CD4-positive, alpha-beta T cell treated with Interferon gamma for 1 hour (primary cell): ENCODE results near the gene BTF3.
A peak's percentile ranks its signal among the peaks of the same experiment; 100 is the strongest.
"Not testable (repeated sequence)": the region's sequence is repeated elsewhere in the genome, so short reads cannot be mapped to it uniquely, and the experiment has no call there.

ENCODE experiments used
- DNase-seq: peaks from one replicate; pipeline ENCODE4 v3.0.0-alpha.2; 2020

BTF3 gene

DNA sequence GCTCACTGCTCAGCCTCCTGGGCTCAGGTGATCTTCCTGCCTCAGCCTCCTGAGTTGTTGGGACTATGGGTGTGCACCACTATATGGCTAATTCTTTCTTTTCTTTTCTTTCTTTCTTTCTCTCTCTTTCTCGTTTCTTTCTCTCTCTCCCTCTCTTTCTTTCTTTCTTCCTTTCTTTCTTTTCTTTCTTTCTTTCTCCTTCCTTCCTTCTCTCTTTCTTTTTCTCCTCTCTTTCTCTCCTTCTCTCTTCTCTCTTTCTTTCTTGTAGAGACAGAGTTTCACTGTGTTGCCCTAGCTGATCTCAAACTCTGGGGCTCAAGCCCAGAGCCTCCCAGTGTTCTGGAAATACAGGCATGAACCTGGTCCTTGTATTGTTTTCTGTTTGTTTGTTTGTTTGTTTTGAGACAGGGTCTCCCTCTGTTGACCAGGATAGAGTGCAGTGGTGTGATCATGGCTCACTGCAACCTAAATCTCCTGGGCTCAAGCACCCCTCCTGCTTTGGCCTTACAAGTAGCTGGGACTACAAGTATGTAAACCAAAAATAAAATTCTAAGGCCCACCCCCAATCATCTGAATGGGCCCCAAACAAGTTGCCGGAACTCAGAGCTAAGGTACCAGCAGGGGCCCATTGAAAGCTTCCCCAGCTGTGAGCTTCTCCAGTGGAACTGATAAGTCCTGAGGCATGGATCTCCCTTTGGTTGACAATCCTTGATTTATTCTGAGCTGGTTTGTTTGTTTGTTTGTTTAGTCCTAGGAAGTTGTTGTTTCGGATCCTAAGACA, 11.9 kb upstream of the BTF3 start:
- no peak for DNase-seq

DNA sequence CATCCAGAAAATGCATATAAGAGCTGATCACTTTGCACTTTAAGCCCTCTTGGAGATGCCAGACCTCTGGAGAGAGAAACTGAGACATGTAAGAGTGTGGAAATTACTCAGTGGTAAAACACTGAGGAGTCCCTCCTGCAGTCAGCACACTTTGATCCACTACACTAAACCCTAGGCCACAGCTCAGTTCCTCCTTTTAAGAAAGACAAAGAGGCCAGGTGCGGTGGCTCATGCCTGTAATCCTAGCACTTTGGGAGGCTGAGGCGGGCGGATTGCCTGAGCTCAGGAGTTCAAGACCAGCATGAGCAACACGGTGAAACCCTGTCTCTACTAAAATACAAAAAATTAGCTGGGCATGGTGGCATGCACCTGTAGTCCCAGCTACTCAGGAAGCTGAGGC, 11.0 kb upstream of the BTF3 start:
- not testable (repeated sequence) for DNase-seq

DNA sequence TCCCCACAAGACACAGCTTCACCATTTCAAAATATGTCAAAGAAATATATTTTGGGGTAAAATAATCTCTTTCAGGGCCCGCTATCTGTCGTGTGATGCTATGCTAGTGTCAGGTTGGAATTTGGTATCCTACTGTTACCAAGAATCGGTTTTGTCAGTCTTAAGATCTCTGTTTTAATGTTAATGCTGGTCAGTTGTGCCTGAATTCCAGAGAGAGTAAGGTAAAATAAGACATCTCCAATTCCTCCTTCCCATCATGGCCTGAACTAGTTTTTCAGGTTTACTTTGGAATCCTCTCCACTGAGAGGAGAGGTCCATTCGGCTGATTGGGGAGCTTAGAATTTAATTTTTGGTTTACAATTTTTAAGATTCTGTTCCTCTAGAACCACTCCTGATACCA, 10.4 kb upstream of the BTF3 start:
- no peak for DNase-seq

DNA sequence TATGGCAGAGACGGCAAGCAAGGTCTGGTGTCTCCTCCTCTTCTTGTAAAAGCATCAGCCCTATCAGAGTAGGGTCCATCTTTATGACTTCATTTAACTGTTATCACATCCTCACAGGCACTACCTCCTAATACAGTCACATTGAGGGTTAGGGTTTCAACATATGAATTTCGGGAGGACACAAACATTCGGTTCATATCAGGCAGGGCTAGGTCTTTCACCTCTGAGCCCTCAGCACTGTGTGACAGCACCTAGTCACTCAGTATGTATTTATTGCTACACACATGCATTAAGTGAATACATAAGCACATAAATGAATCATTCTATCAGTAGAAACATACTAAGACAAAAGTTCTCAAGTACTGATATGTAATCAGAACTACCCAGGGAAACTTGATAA, 9.4 kb upstream of the BTF3 start:
- DNase-seq, result no peak

DNA sequence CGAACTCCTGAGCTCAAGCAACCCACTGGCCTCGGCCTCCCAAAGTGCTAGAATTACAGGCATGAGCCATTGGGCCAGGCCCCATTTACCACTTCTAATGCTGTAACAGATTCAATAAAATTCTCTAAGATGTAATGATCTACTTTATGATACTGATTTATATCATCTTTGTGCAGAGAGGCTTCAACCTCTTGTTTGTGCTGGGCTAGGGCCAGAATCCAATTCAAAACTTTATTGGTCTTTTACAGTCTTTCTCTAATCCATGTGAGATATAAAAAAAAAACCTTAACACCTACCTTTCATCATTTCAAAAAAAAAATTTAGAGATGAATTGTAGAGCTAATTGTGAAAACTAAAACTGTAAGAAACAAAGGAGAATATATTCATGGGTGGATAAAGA, 8.2 kb upstream of the BTF3 start:
- no peak for DNase-seq

DNA sequence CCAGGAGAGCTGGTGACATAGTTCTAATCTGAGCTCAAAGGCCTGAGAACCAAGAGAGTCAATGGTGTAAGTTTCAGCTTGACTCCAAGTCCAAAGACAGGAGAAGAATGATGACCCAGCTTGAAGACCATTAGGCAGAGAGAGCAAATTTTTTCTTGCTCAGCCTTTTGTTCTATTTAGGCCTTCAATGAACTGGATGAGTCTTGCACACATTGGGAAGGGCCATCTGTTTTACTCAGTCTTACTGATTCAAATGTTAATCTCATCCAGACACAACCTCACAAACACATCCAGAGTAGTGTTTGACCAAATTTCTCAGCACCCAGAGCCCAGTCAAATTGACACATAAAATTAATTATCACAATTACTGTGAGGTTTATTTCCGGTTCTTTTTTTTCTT, 7.1 kb upstream of the BTF3 start:
- no peak for DNase-seq

DNA sequence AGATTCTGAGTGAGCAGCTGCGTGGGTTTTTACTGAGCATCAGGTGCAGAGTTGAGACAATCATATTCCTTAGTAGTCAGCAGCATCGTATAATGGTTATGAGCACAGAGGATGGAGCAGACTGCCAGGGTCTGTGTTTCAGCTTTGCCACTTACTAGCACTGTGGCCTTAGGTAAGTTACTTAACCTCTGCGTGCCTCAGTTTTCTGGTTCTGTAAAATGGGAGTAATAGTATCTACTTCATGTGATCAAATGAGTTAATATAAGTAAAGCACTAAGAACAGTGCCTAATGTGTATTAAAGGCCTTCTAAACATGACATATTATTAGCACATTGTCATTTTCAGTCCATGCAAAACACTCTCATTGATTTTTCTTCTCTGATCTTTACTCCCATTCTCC, 4.8 kb upstream of the BTF3 start:
- no peak for DNase-seq

DNA sequence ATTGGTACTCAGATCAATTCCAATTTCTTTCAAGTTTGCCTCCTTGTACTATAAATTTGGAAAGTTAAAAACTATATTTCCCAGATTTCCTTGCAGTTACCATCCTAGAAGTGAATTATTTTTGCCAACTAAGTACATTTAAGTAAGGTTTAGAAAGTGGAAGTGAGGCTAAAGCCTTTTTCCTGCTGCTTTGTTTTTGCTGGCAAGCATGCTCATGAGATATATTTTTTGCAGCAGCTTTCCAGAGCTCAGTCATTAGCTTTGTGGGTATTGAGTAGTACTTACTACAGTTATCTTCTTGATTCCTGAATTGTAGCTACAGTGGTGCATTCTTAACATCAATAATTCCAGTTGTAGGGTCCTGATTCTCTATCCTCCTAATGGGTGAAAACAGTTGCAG, 3.5 kb upstream of the BTF3 start:
- no peak for DNase-seq

DNA sequence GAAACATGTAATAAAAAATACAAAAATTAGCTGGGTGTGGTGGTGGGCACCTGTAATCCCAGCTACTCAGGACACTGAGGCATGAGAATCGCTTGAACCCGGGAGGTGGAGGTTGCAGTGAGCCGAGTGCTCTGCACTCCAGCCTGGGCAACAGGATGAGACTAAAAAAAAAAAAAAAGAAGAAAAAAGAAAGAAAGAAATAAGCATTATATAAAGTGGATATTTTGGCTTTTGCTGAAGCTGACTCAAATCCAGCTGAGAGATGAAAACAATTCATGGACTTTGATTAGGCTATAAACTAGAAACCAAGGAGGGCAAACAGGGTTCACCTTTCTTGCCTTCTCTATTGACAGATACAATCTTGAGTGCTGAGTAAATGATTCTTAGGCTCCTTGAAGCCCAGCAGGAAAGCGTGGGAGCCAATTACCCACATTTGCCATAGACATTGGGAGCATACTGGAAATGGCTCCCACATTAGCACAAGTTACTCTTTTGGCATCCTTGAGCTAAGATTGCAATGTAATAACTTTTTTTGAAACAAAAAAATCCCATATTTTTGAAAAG, 2.4 kb upstream of the BTF3 start:
- no peak for DNase-seq

DNA sequence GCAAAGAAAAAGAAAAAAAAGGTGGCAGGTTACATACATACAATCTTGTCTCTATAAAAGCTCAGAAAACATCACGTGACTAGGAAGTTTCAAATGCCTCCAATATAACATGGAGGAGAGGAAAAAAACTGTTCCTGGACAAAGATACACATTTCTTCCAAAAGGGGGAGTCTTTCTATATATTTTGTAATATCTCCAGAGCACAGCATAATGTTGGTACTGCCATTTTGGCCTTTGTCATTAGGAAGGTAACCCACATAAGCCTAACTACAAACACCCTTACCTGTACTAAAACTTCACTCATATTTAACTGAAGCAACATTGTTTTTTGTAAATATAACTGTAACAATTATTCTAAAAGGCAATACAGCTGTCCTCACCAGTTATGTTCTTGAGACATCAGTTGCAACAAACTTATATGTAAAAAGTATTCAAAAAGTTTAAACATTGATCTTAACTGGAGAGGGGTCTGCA, 1.2 kb upstream of the BTF3 start:
- DNase-seq, result no peak

DNA sequence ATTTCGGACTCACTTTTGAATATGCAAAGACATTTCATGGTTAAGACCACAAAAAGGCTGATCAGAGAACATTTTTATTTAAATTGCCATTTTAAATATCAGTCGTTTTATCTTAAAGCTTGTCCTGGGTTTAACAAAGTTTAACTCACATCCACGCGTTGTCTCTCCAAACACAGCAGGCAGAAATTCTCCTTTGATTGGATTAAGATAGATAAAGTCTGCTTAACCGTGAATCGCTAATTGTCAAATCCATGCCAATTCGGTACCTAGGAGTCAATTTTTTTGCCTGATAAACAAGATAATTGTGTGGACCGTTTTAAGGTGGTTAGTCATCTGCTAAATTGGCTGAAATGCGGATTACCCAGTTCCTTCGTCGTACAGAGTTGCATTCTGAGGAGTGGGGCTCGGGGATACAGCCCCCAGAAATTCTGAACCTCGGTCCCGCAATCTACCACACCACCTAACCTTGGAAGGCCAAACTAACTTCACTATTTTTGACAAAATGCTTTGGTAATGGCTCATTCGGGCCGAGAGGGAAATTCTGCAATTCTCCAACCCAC, 665 bp upstream of the BTF3 start:
- no peak for DNase-seq

DNA sequence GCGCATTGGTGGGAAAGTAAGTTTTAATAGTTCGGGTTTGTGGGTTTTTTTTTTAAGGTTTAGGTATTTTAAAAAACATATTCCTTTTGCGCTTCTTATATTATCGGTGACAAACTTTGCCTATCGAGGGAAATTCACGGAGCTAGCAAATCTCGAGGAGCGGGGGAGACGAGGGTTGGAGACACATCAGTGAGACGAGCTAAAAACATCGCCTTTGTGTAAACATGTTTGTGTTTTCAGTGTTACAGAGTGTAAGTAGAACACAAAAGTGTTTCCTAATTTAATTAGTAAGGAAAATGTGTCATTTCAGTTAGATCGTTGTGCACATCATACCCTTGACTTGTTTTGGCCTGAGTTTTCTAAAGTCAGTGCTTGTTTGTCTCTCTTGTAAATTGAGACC, 945 bp downstream of the BTF3 start:
- DNase-seq, result no peak

DNA sequence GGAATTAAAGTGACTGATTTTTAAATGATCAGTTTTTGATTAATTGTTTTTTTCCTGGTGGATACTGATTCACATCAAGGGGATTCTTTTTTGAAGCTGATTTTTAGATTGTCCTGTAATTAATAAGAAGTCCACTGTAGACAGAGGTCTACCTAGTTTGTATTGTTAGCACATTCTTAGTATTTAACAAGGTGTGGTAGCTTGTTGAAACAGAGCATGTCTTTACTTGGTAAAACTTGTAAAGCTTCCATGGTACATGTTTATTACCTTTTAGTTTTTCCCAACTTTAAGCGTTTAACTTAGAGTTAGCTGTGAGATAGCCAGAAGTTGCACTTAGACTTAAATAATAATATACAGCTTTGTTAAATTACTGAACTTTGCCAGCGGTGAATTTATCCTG, 1.5 kb downstream of the BTF3 start:
- DNase-seq, result no peak

DNA sequence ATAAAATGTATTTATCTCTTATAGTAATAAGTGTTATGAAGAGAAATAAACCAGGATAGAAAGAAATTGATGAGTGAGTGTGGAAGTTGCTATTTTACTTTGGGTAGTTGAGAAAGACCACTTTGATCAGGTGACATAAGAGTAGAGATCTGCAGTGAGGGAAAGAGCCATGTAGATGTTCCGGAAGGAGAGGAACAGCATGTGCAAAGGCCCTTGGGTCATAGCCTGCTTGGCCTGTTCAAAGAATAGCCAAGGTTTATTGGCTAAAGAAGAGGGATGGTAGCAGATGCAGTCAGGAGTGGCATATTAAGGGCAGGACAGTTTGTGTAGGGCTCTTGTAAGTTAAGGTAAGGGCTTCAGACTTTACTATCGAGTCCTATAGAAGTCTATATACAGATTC, 3.2 kb downstream of the BTF3 start:
- DNase-seq, result no peak

DNA sequence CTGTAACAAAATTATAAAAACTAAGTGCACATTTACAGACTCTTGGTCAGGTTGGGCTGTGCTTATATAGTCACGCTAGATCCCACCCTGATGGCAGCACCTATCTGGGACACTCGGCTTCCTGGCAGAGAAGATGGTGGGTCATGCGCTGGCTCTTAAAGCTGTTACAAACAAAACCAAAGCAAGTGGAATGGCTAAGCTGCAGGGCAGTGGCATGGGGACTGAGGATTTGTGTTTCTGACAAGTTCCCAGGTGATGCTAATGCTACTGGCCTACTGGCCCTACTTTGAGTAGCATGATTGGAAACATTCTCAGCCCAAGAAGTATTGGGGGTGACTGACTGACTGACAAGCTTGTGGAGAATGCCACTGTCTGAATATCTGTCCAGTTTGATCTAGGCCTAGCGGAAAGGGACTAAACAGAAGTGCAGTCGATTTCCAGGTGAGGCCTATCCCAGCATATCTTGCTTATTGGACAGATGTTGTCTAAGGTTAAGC, 8.3 kb downstream of the BTF3 start:
- no peak for DNase-seq

DNA sequence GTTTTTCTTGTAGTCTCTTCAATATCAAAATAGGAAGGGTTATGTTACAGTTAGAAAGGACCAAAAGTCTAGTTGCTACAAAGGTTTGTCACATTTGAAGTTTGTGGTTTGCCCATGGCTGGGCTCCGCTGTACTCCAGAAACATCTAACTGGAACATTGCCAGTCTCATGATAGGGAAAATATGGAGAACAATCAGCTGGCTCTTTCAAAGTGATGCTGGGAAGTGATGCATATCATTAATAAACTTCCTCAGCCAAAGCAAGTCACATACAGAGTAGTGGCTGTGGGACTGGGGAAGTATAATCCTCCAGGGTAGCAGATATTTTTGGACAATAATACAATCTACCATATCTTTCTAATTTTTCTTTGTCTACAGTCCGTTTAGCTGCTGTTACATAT, 8.8 kb downstream of the BTF3 start:
- no peak for DNase-seq

DNA sequence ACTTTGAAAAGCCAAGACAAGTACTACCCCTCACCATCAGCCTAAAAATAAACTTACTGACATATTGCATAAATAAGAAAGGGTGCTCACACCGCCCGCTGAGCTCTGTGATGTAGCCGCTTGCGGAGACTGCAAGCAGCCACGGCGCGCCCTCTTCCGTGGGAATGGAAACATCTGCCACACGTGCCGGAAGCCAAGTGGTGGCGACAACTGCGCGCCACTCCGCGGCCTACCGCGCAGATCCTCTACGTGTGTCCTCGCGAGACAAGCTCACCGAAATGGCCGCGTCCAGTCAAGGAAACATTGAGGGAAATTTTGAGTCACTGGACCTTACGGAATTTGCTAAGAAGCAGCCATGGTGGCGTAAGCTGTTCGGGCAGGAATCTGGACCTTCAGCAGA, 10.3 kb downstream of the BTF3 start:
- DNase-seq, result not testable (repeated sequence)

DNA sequence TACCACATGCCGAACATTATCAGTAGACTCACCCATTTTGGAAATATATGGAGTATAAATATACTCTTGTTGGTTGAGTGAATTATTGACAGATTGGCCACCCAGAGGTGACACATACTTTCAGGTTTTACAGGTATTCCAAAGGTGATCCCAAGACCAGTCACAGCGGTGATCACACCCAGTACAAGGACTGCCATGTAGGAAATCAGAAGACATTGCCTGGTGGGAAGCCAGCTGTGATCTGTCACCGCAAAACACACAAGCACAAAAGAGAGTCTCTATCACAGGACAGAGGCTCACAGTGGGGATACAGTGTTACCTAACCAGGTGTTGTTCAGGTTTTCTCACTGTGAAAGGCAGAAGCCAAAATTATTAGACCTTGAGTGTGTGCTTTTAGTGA, 15.8 kb downstream of the BTF3 start:
- DNase-seq, result no peak

DNA sequence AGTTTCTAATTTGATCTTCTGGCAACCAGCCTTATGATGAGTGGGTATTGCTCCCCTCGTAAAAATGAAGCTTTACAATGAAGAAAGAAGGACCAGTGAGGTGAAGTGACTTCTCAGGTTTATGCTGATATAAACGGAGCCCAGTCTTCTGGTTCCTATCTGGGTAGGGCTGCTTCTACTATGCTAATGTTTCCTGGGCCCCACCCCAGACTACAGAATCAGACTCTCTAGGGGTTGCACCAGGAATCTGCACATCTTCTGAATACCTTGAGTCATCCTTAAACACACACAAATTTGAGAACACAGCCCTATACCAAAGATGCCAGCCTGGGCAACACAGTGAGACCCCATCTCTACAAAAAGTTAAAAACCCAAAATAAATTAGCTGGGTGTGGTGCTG, 16.2 kb downstream of the BTF3 start:
- no peak for DNase-seq

DNA sequence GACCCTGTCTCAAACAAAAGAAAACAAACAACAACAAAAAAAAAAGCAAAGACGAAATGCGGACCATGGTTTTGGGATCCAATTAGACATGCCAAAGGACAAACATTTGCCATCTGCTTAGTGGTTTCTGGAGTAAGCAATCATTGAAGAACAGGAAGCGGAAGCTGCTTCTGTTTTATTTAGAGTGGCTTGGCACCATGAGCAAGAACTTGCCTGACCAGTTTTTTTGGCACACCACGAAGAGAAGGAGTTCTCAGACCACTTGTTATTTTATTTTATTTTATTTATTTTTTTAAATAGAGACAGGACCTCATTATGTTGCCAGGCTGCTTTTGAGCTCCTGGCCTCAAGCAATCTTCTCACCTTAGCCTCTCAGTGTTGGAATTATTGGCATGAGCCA, 17.0 kb downstream of the BTF3 start:
- no peak for DNase-seq

DNA sequence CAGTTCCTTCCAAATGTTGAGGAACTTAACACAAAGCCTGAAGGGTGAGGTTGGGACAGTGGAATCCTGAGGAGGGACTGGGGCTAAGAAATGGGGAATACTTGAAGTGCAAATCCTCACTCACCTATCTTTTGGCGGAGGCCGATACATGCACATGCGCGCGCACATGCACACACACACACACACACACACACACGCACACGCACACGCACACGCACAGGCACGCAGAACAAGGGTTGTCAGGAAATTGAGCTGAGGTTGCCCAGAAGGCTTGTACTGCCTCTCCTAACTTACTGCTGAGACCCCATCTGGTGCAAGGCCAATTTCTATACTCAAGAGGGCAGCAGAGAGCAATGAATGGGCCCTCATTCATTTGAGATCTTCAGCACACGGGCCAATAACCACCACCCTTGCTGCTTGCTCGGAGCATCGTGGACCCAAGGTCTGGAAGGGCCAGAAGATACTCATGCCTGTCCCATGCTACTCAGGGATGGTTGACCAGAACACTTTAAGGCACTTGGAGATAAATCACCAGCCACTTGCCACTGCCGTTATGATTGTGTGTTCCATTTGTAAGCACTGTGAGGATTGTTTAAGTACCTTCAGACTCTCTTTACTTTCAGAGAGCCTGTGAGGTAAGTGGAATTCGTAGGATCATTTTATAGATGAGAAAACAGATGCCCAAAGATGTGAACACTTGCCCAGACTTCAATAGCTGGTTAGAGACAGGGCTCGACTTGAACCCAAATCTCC, 21.5 kb downstream of the BTF3 start:
- DNase-seq, result peak; percentile 72

DNA sequence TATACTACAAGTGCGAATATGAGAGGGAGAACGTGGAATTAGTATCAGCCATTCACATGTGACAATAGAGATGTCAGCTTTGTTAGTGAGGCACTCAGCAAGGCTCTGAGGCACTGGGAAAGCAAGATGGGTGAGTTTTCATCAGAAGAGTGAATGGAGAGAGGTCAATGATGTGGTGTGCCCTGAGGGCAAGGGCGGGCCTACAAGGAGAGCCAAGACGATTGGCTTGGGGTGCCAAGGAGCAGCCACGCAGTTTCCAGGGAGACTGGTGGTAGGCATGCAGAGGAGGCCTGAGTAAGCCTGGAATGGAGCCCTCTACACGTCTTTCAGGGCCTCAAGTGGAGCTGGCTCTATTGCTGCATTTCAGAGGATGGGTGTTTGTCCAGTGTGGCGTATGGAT, 24.7 kb downstream of the BTF3 start:
- DNase-seq, result no peak

DNA sequence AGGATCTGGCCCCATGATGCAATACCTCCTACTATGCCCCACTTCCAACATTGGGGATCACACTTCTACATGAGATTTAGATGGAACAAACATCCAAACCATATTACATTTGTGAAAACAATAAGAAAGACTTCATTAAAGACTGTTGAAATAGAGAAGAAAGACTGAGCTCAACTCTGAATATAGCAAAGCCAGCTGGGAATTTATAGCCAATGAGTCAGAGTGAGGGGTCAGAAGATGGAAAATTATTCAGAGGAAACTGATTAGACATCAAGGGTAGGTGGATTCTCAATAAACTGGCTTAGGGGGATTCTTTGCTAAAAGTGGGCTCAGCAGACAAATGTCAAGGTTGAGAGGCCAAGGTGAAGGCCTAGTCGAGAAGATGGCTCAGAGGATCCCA, 25.6 kb downstream of the BTF3 start:
- DNase-seq, result no peak
